Esophagus squamous epithelium (tissue), 4 donors: ENCODE results near the gene MYOZ3.

ENCODE experiments used
- POLR2A ChIP-seq, 4 donors: fragments of 450-650 bp; IDR thresholded peaks; one replicate each; pipeline ENCODE4 v1.6.1; 2017; ENCODE audit warnings: antibody characterized with exemption in 4 of 4, mild to moderate bottlenecking in 4 of 4, moderate library complexity in 3 of 4
- TF ChIP-seq, protein P1 (sequence below), 6 experiments: fragments of 450-650 bp in 4 of 6; fragments of 200-600 bp in 2 of 6; sonication (generic) in 2 of 6; IDR thresholded peaks; one replicate each; pipeline ENCODE4 v1.5.1; 2016 to 2019; ENCODE audit warnings: antibody characterized with exemption in 6 of 6, mild to moderate bottlenecking in 4 of 6, moderate library complexity in 4 of 6

DNA sequence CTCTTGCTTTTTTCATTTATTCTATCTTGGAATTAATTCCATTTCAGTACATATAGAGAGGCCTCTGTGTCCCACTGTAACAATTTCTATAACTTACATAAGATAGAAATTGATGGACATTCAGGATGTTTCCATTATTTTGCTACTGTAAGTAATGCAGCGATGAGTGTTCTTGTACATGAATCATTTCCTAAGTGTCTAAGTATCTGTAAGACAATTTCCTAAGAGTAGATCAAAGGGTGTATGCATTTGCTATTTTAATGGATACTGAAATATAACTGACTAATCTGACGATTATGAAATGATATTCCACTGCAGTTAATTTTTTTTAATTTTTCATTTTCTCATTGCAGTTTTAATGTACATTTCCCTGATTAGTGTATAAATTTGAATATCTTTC lies 62.8 kb downstream of the MYOZ3 start:
- no peak for TF ChIP-seq POLR2A (IDR thresholded peaks at IDR 0.05)
- TF ChIP-seq, protein P1, sequence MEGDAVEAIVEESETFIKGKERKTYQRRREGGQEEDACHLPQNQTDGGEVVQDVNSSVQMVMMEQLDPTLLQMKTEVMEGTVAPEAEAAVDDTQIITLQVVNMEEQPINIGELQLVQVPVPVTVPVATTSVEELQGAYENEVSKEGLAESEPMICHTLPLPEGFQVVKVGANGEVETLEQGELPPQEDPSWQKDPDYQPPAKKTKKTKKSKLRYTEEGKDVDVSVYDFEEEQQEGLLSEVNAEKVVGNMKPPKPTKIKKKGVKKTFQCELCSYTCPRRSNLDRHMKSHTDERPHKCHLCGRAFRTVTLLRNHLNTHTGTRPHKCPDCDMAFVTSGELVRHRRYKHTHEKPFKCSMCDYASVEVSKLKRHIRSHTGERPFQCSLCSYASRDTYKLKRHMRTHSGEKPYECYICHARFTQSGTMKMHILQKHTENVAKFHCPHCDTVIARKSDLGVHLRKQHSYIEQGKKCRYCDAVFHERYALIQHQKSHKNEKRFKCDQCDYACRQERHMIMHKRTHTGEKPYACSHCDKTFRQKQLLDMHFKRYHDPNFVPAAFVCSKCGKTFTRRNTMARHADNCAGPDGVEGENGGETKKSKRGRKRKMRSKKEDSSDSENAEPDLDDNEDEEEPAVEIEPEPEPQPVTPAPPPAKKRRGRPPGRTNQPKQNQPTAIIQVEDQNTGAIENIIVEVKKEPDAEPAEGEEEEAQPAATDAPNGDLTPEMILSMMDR (IDR thresholded peaks at IDR 0.05) = no peak
